ENCODE results near the gene FBLN1. TPM values are rescaled to one million over a fixed set of nuclear protein-coding genes. Genes with fewer than 3 reads are reported as not detected.
A peak's percentile ranks its signal among the peaks of the same experiment; 100 is the strongest.
"Not testable (repeated sequence)": the region's sequence is repeated elsewhere in the genome, so short reads cannot be mapped to it uniquely, and the experiment has no call there.

The FBLN1 gene
- total RNA-seq, 1 donor from 2014 or later, result 82.8 TPM

DNA sequence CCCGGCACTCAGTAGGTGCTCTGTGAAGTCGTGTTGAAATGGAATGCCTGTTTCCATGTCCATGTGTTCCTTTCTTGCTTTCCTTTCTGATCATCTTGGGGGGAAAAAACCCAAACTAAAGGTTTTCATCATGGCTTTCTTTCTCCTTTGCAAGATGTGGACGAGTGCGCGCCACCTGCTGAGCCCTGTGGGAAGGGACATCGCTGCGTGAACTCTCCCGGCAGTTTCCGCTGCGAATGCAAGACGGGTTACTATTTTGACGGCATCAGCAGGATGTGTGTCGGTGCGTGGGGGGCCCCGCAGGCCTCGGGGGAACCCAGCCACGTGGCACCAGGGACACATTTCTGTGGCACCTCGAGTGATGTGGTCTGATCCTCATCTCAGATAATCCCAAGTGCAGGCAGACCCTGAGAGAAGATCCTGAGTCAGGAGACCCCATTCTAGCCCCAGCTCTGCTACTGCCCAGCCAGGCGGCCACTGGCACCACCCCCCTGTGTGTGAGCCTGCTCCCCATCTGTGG lies 39.4 kb downstream of the FBLN1 start:
- no peak overlapping the region for H3K4me3 ChIP-seq
- intact Hi-C loops (cut with micrococcal nuclease), result no loop called here
- peaks cover 5% of the 10 kb centered on the region for H3K27me3 ChIP-seq (ENCODE audit: low read depth)
- no peak for TF ChIP-seq CTCF (IDR thresholded peaks at IDR 0.05; ENCODE audit: borderline replicate concordance)
- H3K9me3 ChIP-seq (replicated peaks), result no peaks in the 10 kb centered on the region
- peaks cover 11% of the 10 kb centered on the region for H3K36me3 ChIP-seq
- H3K4me1 ChIP-seq, result peaks cover 27% of the 10 kb centered on the region
- no peak overlapping the region for H3K27ac ChIP-seq (replicated peaks)
- no peak for DNase-seq

DNA sequence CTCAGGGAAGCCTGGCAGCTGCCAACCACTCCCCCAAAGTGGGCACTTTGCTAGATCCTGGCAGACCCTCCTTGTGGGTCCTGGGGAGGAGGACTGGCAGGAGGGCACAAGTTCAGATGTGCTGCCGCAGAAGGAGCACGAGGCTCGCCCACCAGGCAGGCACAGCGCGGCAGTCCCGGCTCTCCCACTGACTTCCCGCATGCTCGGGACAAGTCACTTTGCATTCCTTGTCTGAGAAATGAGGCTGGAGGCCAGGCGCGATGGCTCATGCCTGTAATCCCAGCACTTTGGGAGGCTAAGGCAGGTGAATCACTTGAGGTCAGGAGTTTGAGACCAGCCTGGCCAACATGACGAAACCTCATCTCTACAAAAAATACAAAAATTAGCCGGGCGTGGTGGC lies 40.1 kb downstream of the FBLN1 start:
- H3K27me3 ChIP-seq (ENCODE audit: low read depth); H3K27ac ChIP-seq (replicated peaks); intact Hi-C loops (cut with micrococcal nuclease); H3K9me3 ChIP-seq (replicated peaks); DNase-seq; H3K4me3 ChIP-seq: not testable (repeated sequence)
- Histone ChIP-seq H3K36me3 (peaks cover 12% of the 10 kb centered on the region), H3K4me1 (peaks cover 20% of the 10 kb centered on the region)

GRCh38 chr22:45543243-45543642 lies 40.6 kb downstream of the FBLN1 start:
- Histone ChIP-seq H3K4me1 (peaks cover 15% of the 10 kb centered on the region), H3K9me3 (replicated peaks) (no peaks in the 10 kb centered on the region), H3K4me3 (no peak overlapping the region), H3K27ac (replicated peaks) (no peak overlapping the region), H3K36me3 (peaks cover 16% of the 10 kb centered on the region), H3K27me3 (ENCODE audit: low read depth) (peaks cover 5% of the 10 kb centered on the region)
- TF ChIP-seq CTCF (IDR thresholded peaks at IDR 0.05; ENCODE audit: borderline replicate concordance), result no peak
- no peak for DNase-seq
- intact Hi-C loops (cut with micrococcal nuclease), result no loop called here

DNA sequence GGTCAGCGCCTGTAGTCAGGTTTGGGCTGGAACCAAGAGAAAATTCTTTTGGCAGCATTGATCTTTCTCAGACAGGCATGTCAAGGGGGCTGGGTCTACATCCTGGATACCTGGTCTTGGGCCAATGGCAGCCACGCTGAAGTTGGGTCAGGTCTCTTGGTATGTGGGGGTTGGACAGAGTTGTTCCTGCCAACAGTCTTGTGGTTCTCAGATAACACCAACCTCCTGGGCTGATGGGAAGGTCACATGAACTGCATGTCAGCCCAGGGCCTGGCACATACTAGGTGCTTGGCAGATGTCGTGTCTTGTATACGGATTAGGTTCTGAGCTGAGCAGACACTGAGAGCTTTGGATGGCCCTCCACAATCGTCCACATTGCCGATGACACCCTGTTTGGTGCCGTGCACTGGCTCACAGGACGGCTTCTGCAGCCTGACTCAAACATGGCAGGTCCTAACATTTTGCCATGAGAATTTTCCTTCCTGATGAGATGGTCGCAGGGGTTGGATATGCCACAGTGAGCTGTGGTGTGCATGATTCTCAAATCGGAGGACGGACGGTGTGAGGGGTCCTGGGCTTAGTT lies 42.0 kb downstream of the FBLN1 start:
- peak; percentile 46 for DNase-seq
- intact Hi-C loops (cut with micrococcal nuclease), result no loop called here
- Histone ChIP-seq H3K4me3 (no peak overlapping the region), H3K36me3 (peaks cover 21% of the 10 kb centered on the region), H3K27ac (replicated peaks) (peak overlapping the region; percentile 40), H3K27me3 (ENCODE audit: low read depth) (peaks cover 8% of the 10 kb centered on the region), H3K4me1 (peaks cover 19% of the 10 kb centered on the region), H3K9me3 (replicated peaks) (no peaks in the 10 kb centered on the region)
- no peak for TF ChIP-seq CTCF (IDR thresholded peaks at IDR 0.05; ENCODE audit: borderline replicate concordance)

DNA sequence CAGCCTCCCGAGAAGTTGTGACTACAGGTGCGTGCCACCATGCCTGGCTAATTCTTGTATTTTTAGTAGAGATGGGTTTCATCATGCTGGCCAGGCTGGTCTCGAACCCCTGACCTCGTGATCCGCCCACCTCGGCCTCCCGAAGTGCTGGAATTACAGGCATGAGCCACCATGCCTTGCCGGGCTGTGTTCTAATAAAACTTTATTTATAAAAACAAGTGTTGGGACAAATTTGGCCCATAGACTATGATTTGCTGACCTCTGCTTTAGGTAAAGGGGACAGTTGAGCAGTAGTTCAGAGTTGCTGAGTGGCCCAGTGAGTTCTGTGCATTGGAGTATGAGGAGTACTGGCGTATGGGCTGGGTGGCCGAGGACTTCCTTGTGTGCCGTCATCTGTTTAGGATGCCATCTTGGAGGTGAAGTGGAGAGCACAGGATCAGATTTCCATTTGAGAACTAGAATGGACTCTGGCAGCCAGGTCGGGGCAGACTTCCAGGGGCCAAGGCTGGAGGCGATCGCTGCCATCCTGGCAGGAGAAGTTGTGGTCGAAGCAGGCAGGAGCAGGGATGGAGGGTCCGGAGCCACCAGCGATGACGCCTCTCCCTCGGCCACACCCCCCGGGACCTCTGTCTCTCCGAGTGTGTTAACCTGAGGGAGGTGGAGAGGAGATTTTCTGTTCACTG lies 43.8 kb downstream of the FBLN1 start:
- Histone ChIP-seq H3K27me3 (ENCODE audit: low read depth) (peaks cover 4% of the 10 kb centered on the region), H3K27ac (replicated peaks) (no peak overlapping the region), H3K9me3 (replicated peaks) (no peaks in the 10 kb centered on the region), H3K36me3 (peaks cover 21% of the 10 kb centered on the region), H3K4me3 (no peak overlapping the region), H3K4me1 (peaks cover 30% of the 10 kb centered on the region)
- DNase-seq, result no peak
- TF ChIP-seq CTCF (IDR thresholded peaks at IDR 0.05; ENCODE audit: borderline replicate concordance), result no peak
- intact Hi-C loops (cut with micrococcal nuclease), result no loop called here

- Histone ChIP-seq H3K4me1 (peaks cover 35% of the 10 kb centered on the region), H3K9me3 (replicated peaks) (no peaks in the 10 kb centered on the region), H3K36me3 (peaks cover 16% of the 10 kb centered on the region), H3K27me3 (ENCODE audit: low read depth) (peaks cover 4% of the 10 kb centered on the region), H3K27ac (replicated peaks) (no peak overlapping the region), H3K4me3 (no peak overlapping the region)
- TF ChIP-seq CTCF (IDR thresholded peaks at IDR 0.05; ENCODE audit: borderline replicate concordance), result no peak
- intact Hi-C loops (cut with micrococcal nuclease), result no loop called here
- no peak for DNase-seq
Measured at GRCh38 chr22:45547016-45547345, 44.3 kb downstream of the FBLN1 start.

Data from left ventricle myocardium inferior (tissue), 1 donor.